Progenitor cell of endocrine pancreas (in vitro differentiated cells): ENCODE data around the gene ATP10B. TPM values are rescaled to one million over a fixed set of nuclear protein-coding genes. Genes with fewer than 3 reads are reported as not detected.
"Not testable (repeated sequence)": the region's sequence is repeated elsewhere in the genome, so short reads cannot be mapped to it uniquely, and the experiment has no call there.

Experiments
- DNase-seq: peaks from one replicate; pipeline ENCODE4 v3.0.0; 2021; ENCODE audit warnings: low spot score; ENCODE audit not compliant: unreplicated experiment
- H3K27ac Mint-ChIP-seq: 2 replicates; pipeline ENCODE4 v1.8.0; 2021; ENCODE audit warnings: mild to moderate bottlenecking, moderate library complexity, mixed read lengths
- H3K27me3 Mint-ChIP-seq: 2 replicates; pipeline ENCODE4 v1.8.0; 2021; ENCODE audit warnings: mixed read lengths
- H3K36me3 Mint-ChIP-seq: 2 replicates; pipeline ENCODE4 v1.8.0; 2022; ENCODE audit warnings: mixed read lengths; ENCODE audit not compliant: insufficient read depth
- H3K4me1 Mint-ChIP-seq: 2 replicates; pipeline ENCODE4 v1.8.0; 2021; ENCODE audit warnings: low read depth, mixed read lengths
- H3K4me3 Mint-ChIP-seq: 2 replicates; pipeline ENCODE4 v1.8.0; 2021; ENCODE audit warnings: low read depth, mild to moderate bottlenecking, moderate library complexity, mixed read lengths
- H3K9me3 Mint-ChIP-seq: 2 replicates; pipeline ENCODE4 v1.8.0; 2021; ENCODE audit warnings: low read depth, mixed read lengths
- total RNA-seq: library from RNA; stranded (reverse); gene quantifications from 2 replicates; pipeline ENCODE4 v1.2.1, GENCODE V29; 2021
- TF ChIP-seq, protein P1 (sequence below): fragments of 200-600 bp; sonication (generic); IDR thresholded peaks from one replicate; pipeline ENCODE4 v1.5.0; 2021; ENCODE audit warnings: antibody characterized with exemption, mild to moderate bottlenecking; ENCODE audit not compliant: unreplicated experiment

Gene ATP10B
- total RNA-seq, 1 donor from 2014 or later = 1.7 TPM

DNA sequence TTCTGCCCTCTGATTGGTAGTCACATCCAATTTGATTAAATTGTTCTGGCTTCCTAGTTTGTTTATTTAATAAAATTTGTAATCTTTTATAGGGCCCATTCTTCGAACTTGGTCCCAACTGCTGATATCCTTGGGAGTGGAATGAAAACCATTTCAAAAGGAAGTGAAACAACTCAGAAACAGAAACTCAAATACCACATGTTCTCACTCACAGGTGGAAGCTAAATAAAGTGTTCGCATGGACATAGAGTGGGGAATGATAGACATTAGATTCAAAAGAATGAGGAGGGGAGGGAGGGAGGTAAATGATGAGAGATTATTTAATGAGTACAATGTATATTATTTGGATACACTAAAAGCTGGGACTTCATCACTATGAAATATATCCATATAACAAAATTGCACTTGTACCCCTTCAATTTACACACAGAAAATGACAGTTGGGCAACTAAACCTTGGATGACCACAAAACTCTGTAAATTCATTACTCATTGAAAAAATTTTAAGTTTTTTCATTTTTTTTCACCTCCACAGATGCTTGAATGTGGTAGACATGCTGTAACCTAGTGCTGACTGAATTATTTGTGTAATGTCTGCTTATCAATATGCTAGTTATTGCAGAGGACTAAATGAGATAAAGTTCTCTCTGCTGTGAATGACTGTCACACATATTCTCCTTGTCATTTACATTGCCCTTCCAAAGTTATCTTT is 16.0 kb downstream of the ATP10B start:
- H3K9me3 Mint-ChIP-seq = peaks cover 6% of the 10 kb centered on the region
- no peak for DNase-seq
- peaks cover 7% of the 10 kb centered on the region for H3K4me1 Mint-ChIP-seq
- no peak overlapping the region for H3K27ac Mint-ChIP-seq
- no peaks in the 10 kb centered on the region for H3K27me3 Mint-ChIP-seq
- peaks cover 1% of the 10 kb centered on the region for H3K36me3 Mint-ChIP-seq
- TF ChIP-seq, protein P1, sequence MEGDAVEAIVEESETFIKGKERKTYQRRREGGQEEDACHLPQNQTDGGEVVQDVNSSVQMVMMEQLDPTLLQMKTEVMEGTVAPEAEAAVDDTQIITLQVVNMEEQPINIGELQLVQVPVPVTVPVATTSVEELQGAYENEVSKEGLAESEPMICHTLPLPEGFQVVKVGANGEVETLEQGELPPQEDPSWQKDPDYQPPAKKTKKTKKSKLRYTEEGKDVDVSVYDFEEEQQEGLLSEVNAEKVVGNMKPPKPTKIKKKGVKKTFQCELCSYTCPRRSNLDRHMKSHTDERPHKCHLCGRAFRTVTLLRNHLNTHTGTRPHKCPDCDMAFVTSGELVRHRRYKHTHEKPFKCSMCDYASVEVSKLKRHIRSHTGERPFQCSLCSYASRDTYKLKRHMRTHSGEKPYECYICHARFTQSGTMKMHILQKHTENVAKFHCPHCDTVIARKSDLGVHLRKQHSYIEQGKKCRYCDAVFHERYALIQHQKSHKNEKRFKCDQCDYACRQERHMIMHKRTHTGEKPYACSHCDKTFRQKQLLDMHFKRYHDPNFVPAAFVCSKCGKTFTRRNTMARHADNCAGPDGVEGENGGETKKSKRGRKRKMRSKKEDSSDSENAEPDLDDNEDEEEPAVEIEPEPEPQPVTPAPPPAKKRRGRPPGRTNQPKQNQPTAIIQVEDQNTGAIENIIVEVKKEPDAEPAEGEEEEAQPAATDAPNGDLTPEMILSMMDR = no peak
- no peak overlapping the region for H3K4me3 Mint-ChIP-seq

DNA sequence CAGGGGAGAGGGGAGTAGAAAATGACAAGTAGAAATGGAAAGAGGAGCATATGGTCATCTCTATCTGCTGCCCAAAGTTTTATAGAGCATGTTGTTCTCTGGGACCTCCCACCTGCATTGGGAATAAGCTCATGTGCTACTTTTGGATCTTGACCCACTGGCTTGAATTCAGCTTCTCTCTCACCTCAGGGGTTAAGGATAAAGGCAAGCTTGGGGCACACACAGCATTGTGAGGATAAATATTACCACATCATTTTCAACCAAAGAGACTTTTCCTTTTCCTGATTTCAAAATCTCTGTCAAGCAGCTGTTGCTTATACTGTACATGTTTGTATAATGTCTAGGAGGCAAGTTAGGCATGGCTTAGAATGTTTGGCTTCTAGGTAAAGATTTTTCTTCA is 16.6 kb downstream of the ATP10B start:
- H3K27ac Mint-ChIP-seq = no peak overlapping the region
- TF ChIP-seq, protein P1 = no peak
- H3K4me3 Mint-ChIP-seq = no peak overlapping the region
- DNase-seq = no peak
- H3K27me3 Mint-ChIP-seq = no peaks in the 10 kb centered on the region
- peaks cover 1% of the 10 kb centered on the region for H3K36me3 Mint-ChIP-seq
- H3K9me3 Mint-ChIP-seq = peaks cover 6% of the 10 kb centered on the region
- peaks cover 7% of the 10 kb centered on the region for H3K4me1 Mint-ChIP-seq

DNA sequence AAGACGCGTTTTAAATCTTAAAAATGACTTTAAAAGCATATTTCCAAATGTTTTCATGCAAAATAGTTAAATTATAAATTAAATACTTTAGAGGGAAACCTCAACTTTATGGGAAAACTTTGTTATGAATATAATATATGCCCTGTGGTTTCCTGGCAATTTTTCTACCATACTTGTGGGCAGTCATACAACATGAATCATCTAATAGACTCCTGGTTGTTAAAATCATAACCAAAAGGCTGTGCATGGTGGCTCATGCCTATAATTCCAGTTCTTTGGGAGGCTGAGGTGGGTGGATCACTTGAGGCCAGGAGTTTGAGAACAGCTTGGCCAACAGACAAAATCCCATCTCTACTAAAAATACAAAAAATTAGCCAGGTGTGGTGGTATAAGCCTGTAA is 18.2 kb downstream of the ATP10B start:
- TF ChIP-seq, protein P1 = no peak
- Mint-ChIP-seq H3K9me3 (peaks cover 15% of the 10 kb centered on the region), H3K36me3 (peaks cover 1% of the 10 kb centered on the region), H3K4me1 (peaks cover 7% of the 10 kb centered on the region), H3K27ac (no peak overlapping the region), H3K27me3 (no peaks in the 10 kb centered on the region), H3K4me3 (no peak overlapping the region)
- no peak for DNase-seq

DNA sequence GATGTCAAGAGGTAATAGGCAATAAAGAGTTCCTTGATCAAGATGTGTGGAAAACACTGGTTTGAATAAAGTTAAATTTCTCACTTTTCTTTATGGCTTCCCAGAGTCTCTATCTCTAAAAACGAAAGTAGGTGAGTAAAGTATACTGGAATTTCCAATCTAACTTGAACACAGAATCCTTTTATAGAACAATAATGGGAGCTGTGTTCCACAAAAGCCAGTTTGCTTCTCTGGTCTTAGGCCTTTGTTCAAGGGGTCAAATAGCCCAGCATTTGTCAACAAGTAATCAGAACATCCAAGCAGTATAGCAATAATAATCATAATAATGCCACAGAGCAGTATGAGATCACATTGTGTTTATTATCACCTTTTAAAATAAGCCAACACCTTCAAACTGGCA is 20.2 kb downstream of the ATP10B start:
- DNase-seq = no peak
- H3K9me3 Mint-ChIP-seq = peaks cover 21% of the 10 kb centered on the region
- no peak overlapping the region for H3K27ac Mint-ChIP-seq
- peaks cover 1% of the 10 kb centered on the region for H3K36me3 Mint-ChIP-seq
- peaks cover 7% of the 10 kb centered on the region for H3K4me1 Mint-ChIP-seq
- no peak overlapping the region for H3K4me3 Mint-ChIP-seq
- TF ChIP-seq, protein P1 = no peak
- no peaks in the 10 kb centered on the region for H3K27me3 Mint-ChIP-seq

DNA sequence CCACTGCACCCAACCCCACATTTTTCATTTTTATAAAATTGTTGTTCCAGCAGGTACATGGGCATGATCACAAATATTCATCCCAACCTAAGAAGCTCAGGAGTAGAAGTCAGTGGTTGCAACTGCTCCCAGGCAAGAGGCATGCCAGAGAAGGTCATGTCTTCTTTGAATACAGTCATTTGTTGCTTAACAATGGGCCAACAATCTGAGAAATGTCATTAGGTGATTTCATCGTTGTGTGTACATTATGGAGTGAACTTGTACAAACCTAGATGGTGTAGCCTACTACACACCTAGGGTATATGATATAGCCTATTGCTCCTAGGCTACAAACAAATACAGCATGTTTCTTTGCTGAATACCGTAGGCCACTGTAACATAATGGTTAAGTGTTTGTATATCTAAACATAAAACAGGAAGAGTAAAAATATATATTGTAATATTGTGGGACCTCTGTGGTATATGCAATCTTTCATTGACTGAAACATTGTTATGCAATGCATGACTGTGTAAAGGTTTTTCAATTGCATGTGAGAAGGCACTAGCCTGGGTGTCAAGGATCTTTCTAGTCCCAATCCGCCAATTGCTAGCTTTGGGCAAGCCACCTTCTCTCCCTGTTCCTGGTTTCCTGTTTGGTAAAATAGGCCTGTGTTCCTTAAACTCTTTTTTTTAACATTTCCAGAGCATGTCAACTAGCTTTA is 27.6 kb downstream of the ATP10B start:
- no peak for DNase-seq
- no peaks in the 10 kb centered on the region for H3K27me3 Mint-ChIP-seq
- H3K9me3 Mint-ChIP-seq = peaks cover 36% of the 10 kb centered on the region
- H3K36me3 Mint-ChIP-seq = peaks cover 3% of the 10 kb centered on the region
- TF ChIP-seq, protein P1 = no peak
- no peaks in the 10 kb centered on the region for H3K4me1 Mint-ChIP-seq
- no peak overlapping the region for H3K27ac Mint-ChIP-seq
- no peak overlapping the region for H3K4me3 Mint-ChIP-seq

DNA sequence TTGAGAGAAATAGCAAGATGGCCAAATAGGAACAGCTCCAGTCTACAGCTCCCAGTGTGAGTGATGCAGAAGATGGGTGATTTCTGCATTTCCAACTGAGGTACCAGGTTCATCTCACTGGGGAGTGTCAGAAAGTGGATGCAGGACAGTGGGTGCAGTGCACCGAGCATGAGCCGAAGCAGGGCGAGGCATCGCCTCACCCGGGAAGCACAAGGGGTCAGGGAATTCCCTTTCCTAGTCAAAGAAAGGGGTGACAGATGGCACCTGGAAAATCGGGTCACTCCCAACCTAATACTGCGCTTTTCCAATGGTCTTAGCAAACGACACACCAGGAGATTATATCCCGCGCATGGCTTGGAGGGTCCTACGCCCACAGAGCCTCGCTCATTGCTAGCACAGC is 39.0 kb downstream of the ATP10B start:
- not testable (repeated sequence) for DNase-seq, H3K4me1 Mint-ChIP-seq, H3K27ac Mint-ChIP-seq, H3K36me3 Mint-ChIP-seq, H3K27me3 Mint-ChIP-seq, H3K4me3 Mint-ChIP-seq
- H3K9me3 Mint-ChIP-seq = peaks cover 18% of the 10 kb centered on the region
